ENCODE measurements around the gene ABLIM3.

The ABLIM3 gene

DNA sequence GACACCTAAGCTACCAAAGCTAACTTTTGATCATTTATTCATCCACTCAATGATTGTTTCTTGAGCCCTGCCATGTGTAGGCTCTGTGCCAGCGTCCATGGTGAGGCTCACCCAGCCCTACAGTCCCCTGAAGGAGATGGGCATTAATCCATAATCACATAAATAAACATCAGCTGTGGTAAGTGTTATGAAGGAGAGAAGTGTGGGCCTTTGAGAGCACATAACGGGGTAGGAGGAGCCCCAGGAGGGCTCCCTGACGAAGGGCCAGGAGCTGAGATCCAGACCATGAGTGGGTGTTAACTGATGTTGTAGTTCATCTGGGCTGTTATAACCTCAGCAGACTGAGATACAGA lies 76.5 kb downstream of the ABLIM3 start:
- DNase-seq = no peak
- Histone ChIP-seq H3K23ac (ENCODE audit: low read length in 2 of 2) (no peak overlapping the region), H3K27me3 (ENCODE audit: control insufficient read depth in 1 of 2, insufficient read depth in 1 of 2, low read length in 2 of 2) (no peaks in the 10 kb centered on the region), H4K8ac (ENCODE audit: low read length) (no peak overlapping the region), H2AK5ac (ENCODE audit: low read length, severe bottlenecking) (no peak overlapping the region), H2BK12ac (ENCODE audit: low read length in 2 of 2) (no peak overlapping the region), H3K9me3 (ENCODE audit: control insufficient read depth, low read length) (no peaks in the 10 kb centered on the region), H3K36me3 (ENCODE audit: control insufficient read depth in 1 of 2, insufficient read depth in 2 of 2, low read depth in 1 of 2, low read length in 2 of 2) (peaks cover 6 to 61% of the 10 kb centered on the region in 2 experiments), H3K4me3 (ENCODE audit: insufficient read depth in 1 of 2, low read depth in 1 of 2, low read length in 2 of 2) (no peak overlapping the region), H3K4me1 (ENCODE audit: control insufficient read depth, insufficient read depth, low read depth, low read length) (no peaks in the 10 kb centered on the region), H4K91ac (ENCODE audit: low read length) (no peak overlapping the region), H3K9ac (ENCODE audit: low read length) (no peak overlapping the region), H2BK120ac (ENCODE audit: low read depth, low read length) (no peak overlapping the region), H3K27ac (ENCODE audit: low read length, poor library complexity, severe bottlenecking) (no peak overlapping the region), H3K4me2 (ENCODE audit: low read length, poor library complexity, severe bottlenecking) (no peak overlapping the region), H3K79me1 (replicated peaks; ENCODE audit: low read length, poor library complexity, severe bottlenecking) (no peaks in the 10 kb centered on the region), H3K18ac (ENCODE audit: low read depth in 1 of 2, low read length in 2 of 2) (no peak overlapping the region), H2AFZ (ENCODE audit: low read depth, low read length) (no peak overlapping the region), H2BK15ac (ENCODE audit: low read depth, poor library complexity, severe bottlenecking) (no peak overlapping the region), H3K14ac (ENCODE audit: low read length in 2 of 2) (no peak overlapping the region), H2BK5ac (ENCODE audit: low read depth, low read length, poor library complexity, severe bottlenecking) (no peak overlapping the region), H3K4ac (ENCODE audit: low read depth in 1 of 2, low read length in 2 of 2) (no peak overlapping the region)
- WGBS = 96% methylated on average over 2 of the region's 3 CpGs

DNA sequence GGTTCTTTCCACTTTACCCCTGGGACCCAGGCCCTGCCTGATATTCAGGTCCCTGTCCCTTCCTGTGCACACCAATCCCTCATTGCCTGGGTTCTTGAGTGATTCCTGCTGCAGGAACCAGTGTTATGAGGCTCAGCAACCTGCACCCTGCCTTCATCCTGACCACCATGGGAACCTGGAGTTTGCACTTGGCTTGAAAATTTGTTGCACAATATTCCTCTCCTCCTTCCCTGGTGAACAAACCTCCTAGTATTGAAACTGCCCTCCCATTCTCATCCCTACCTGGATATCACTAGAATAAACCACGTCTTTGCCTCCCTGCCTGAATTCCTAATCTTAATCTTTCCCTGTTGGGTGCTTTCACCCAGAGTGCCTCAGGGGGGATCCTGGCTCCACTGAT lies 78.3 kb downstream of the ABLIM3 start:
- H4K8ac ChIP-seq (ENCODE audit: low read length) = no peak overlapping the region
- H3K14ac ChIP-seq (ENCODE audit: low read length in 2 of 2) = no peak overlapping the region
- H3K4ac ChIP-seq (ENCODE audit: low read depth in 1 of 2, low read length in 2 of 2) = no peak overlapping the region
- no peaks in the 10 kb centered on the region for H3K27me3 ChIP-seq (ENCODE audit: control insufficient read depth in 1 of 2, insufficient read depth in 1 of 2, low read length in 2 of 2)
- WGBS = 100% methylated on average over 1 of the region's 1 CpG
- no peak overlapping the region for H2BK12ac ChIP-seq (ENCODE audit: low read length in 2 of 2)
- no peak overlapping the region for H3K18ac ChIP-seq (ENCODE audit: low read depth in 1 of 2, low read length in 2 of 2)
- H3K9ac ChIP-seq (ENCODE audit: low read length) = no peak overlapping the region
- no peak overlapping the region for H3K23ac ChIP-seq (ENCODE audit: low read length in 2 of 2)
- no peak overlapping the region for H2BK5ac ChIP-seq (ENCODE audit: low read depth, low read length, poor library complexity, severe bottlenecking)
- H3K36me3 ChIP-seq (ENCODE audit: control insufficient read depth in 1 of 2, insufficient read depth in 2 of 2, low read depth in 1 of 2, low read length in 2 of 2) = peaks cover 8 to 62% of the 10 kb centered on the region in 2 experiments
- DNase-seq = no peak
- H3K4me3 ChIP-seq (ENCODE audit: insufficient read depth in 1 of 2, low read depth in 1 of 2, low read length in 2 of 2) = no peak overlapping the region
- no peak overlapping the region for H2BK15ac ChIP-seq (ENCODE audit: low read depth, poor library complexity, severe bottlenecking)
- no peak overlapping the region for H2BK120ac ChIP-seq (ENCODE audit: low read depth, low read length)
- H3K79me1 ChIP-seq (replicated peaks; ENCODE audit: low read length, poor library complexity, severe bottlenecking) = no peaks in the 10 kb centered on the region
- H2AK5ac ChIP-seq (ENCODE audit: low read length, severe bottlenecking) = no peak overlapping the region
- no peak overlapping the region for H3K27ac ChIP-seq (ENCODE audit: low read length, poor library complexity, severe bottlenecking)
- H3K4me1 ChIP-seq (ENCODE audit: control insufficient read depth, insufficient read depth, low read depth, low read length) = no peaks in the 10 kb centered on the region
- H3K9me3 ChIP-seq (ENCODE audit: control insufficient read depth, low read length) = no peaks in the 10 kb centered on the region
- H4K91ac ChIP-seq (ENCODE audit: low read length) = no peak overlapping the region
- H3K4me2 ChIP-seq (ENCODE audit: low read length, poor library complexity, severe bottlenecking) = no peak overlapping the region
- H2AFZ ChIP-seq (ENCODE audit: low read depth, low read length) = no peak overlapping the region

DNA sequence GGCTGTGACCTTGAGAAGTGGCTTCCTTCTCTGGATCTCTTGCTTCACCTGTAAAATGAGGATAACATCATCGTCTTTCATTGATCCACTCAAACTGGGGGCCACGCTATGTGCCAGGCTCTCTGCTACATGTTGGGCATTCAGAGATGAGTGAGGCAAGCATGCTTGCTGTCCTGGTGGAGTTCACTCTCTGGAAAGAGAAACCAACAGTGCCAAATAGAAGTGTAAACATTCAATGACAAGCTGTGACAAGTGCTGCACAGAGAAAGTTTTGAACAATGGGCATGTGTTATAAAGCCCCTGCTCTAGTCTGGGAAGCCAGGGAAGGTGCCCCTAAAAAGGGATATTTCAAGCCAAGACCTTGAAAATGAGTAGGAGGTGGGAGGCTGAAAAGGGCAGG lies 79.5 kb downstream of the ABLIM3 start:
- H3K79me1 ChIP-seq (replicated peaks; ENCODE audit: low read length, poor library complexity, severe bottlenecking) = no peaks in the 10 kb centered on the region
- H3K14ac ChIP-seq (ENCODE audit: low read length in 2 of 2) = peak overlapping the region in 1 of 2 experiments; percentile 95
- H3K36me3 ChIP-seq (ENCODE audit: control insufficient read depth in 1 of 2, insufficient read depth in 2 of 2, low read depth in 1 of 2, low read length in 2 of 2) = peaks cover 8 to 69% of the 10 kb centered on the region in 2 experiments
- no peak overlapping the region for H3K9ac ChIP-seq (ENCODE audit: low read length)
- no peaks in the 10 kb centered on the region for H3K27me3 ChIP-seq (ENCODE audit: control insufficient read depth in 1 of 2, insufficient read depth in 1 of 2, low read length in 2 of 2)
- no peak overlapping the region for H3K27ac ChIP-seq (ENCODE audit: low read length, poor library complexity, severe bottlenecking)
- H3K4me3 ChIP-seq (ENCODE audit: insufficient read depth in 1 of 2, low read depth in 1 of 2, low read length in 2 of 2) = no peak overlapping the region
- H2BK5ac ChIP-seq (ENCODE audit: low read depth, low read length, poor library complexity, severe bottlenecking) = no peak overlapping the region
- 99% methylated on average over 2 of the region's 2 CpGs for WGBS
- peak overlapping the region in 1 of 2 experiments; percentile 87 for H3K4ac ChIP-seq (ENCODE audit: low read depth in 1 of 2, low read length in 2 of 2)
- no peak overlapping the region for H3K4me2 ChIP-seq (ENCODE audit: low read length, poor library complexity, severe bottlenecking)
- peak overlapping the region in 1 of 2 experiments; percentile 97 for H2BK12ac ChIP-seq (ENCODE audit: low read length in 2 of 2)
- H3K23ac ChIP-seq (ENCODE audit: low read length in 2 of 2) = no peak overlapping the region
- no peaks in the 10 kb centered on the region for H3K9me3 ChIP-seq (ENCODE audit: control insufficient read depth, low read length)
- peak overlapping the region; percentile 2 to 97 for H3K18ac ChIP-seq (ENCODE audit: low read depth in 1 of 2, low read length in 2 of 2)
- H2AK5ac ChIP-seq (ENCODE audit: low read length, severe bottlenecking) = no peak overlapping the region
- no peak overlapping the region for H2AFZ ChIP-seq (ENCODE audit: low read depth, low read length)
- DNase-seq = peak; percentile 47
- no peaks in the 10 kb centered on the region for H3K4me1 ChIP-seq (ENCODE audit: control insufficient read depth, insufficient read depth, low read depth, low read length)
- no peak overlapping the region for H4K8ac ChIP-seq (ENCODE audit: low read length)
- H2BK120ac ChIP-seq (ENCODE audit: low read depth, low read length) = no peak overlapping the region
- H4K91ac ChIP-seq (ENCODE audit: low read length) = no peak overlapping the region
- no peak overlapping the region for H2BK15ac ChIP-seq (ENCODE audit: low read depth, poor library complexity, severe bottlenecking)

DNA sequence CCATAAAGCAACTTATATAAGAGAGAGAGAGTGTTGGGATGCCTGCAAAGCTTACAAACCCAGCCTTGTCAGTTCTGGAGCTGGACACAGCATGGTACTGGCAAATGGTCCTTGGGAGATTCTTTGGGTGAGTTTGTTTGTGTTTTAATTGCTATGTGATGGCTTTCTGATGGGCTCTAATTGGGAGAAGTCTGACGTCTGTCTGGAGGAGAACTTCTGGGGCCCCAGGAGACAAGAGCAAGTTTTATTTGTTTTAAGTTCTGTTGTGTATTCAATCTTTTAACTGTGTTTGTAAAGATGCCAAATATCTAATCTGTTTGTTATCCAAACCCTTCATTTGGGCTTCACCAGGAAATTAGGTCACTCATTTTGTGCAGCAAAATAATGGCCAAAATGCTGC lies 80.0 kb downstream of the ABLIM3 start:
- Histone ChIP-seq H3K9me3 (ENCODE audit: control insufficient read depth, low read length) (no peaks in the 10 kb centered on the region), H2BK120ac (ENCODE audit: low read depth, low read length) (no peak overlapping the region), H3K4ac (ENCODE audit: low read depth in 1 of 2, low read length in 2 of 2) (peak overlapping the region in 1 of 2 experiments; percentile 87), H3K23ac (ENCODE audit: low read length in 2 of 2) (no peak overlapping the region), H2BK15ac (ENCODE audit: low read depth, poor library complexity, severe bottlenecking) (no peak overlapping the region), H3K4me3 (ENCODE audit: insufficient read depth in 1 of 2, low read depth in 1 of 2, low read length in 2 of 2) (no peak overlapping the region), H3K9ac (ENCODE audit: low read length) (no peak overlapping the region), H2BK5ac (ENCODE audit: low read depth, low read length, poor library complexity, severe bottlenecking) (no peak overlapping the region), H3K14ac (ENCODE audit: low read length in 2 of 2) (no peak overlapping the region), H3K4me1 (ENCODE audit: control insufficient read depth, insufficient read depth, low read depth, low read length) (no peaks in the 10 kb centered on the region), H2AFZ (ENCODE audit: low read depth, low read length) (no peak overlapping the region), H3K27me3 (ENCODE audit: control insufficient read depth in 1 of 2, insufficient read depth in 1 of 2, low read length in 2 of 2) (no peaks in the 10 kb centered on the region), H4K8ac (ENCODE audit: low read length) (peak overlapping the region; percentile 41), H2AK5ac (ENCODE audit: low read length, severe bottlenecking) (no peak overlapping the region), H3K36me3 (ENCODE audit: control insufficient read depth in 1 of 2, insufficient read depth in 2 of 2, low read depth in 1 of 2, low read length in 2 of 2) (peaks cover 8 to 69% of the 10 kb centered on the region in 2 experiments), H3K18ac (ENCODE audit: low read depth in 1 of 2, low read length in 2 of 2) (peak overlapping the region; percentile 2 to 97), H2BK12ac (ENCODE audit: low read length in 2 of 2) (peak overlapping the region in 1 of 2 experiments; percentile 97), H3K4me2 (ENCODE audit: low read length, poor library complexity, severe bottlenecking) (no peak overlapping the region), H3K79me1 (replicated peaks; ENCODE audit: low read length, poor library complexity, severe bottlenecking) (no peaks in the 10 kb centered on the region), H4K91ac (ENCODE audit: low read length) (no peak overlapping the region), H3K27ac (ENCODE audit: low read length, poor library complexity, severe bottlenecking) (no peak overlapping the region)
- WGBS = 0% methylated on average over 1 of the region's 1 CpG
- DNase-seq = peak; percentile 72

Data from mesenchymal stem cell (in vitro differentiated cells and primary cell).